Smooth muscle cell (in vitro differentiated cells): ENCODE measurements around the gene PGGHG. TPM values are rescaled to one million over a fixed set of nuclear protein-coding genes. Genes with fewer than 3 reads are reported as not detected.
"Not testable (repeated sequence)": the region's sequence is repeated elsewhere in the genome, so short reads cannot be mapped to it uniquely, and the experiment has no call there.

ENCODE experiments used
- DNase-seq: peaks from one replicate; lab custom pipeline; 2025; ENCODE audit not compliant: unreplicated experiment; lab: John Stamatoyannopoulos, UW
- H2AFZ ChIP-seq: fragments of 200-600 bp; sonication (generic); 2 replicates; pipeline ENCODE4 v1.6.0; 2016; ENCODE audit warnings: antibody characterized with exemption, low read depth, mild to moderate bottlenecking
- H3F3A ChIP-seq: fragments of 200-600 bp; sonication (generic); 2 replicates; pipeline ENCODE4 v1.6.0; 2017; ENCODE audit warnings: antibody characterized with exemption, low read depth
- H3K27ac ChIP-seq: fragments of 200-600 bp; sonication (generic); 2 replicates; pipeline ENCODE4 v1.5.1; 2016; ENCODE audit warnings: low read depth, mild to moderate bottlenecking
- H3K27me3 ChIP-seq: fragments of 200-600 bp; sonication (generic); 2 replicates; pipeline ENCODE4 v1.6.1; 2016; ENCODE audit warnings: low read depth, mild to moderate bottlenecking
- H3K36me3 ChIP-seq: fragments of 200-600 bp; sonication (generic); 2 replicates; pipeline ENCODE4 v1.5.1; 2016; ENCODE audit warnings: low read depth
- H3K4me1 ChIP-seq: fragments of 200-600 bp; sonication (generic); 2 replicates; pipeline ENCODE4 v1.5.1; 2016; ENCODE audit warnings: low read depth
- H3K4me2 ChIP-seq: fragments of 200-600 bp; sonication (generic); 2 replicates; pipeline ENCODE4 v1.6.0; 2016; ENCODE audit warnings: mild to moderate bottlenecking
- H3K4me3 ChIP-seq: fragments of 200-600 bp; sonication (generic); 2 replicates; pipeline ENCODE4 v1.5.1; 2016; ENCODE audit warnings: mild to moderate bottlenecking
- H3K79me2 ChIP-seq: fragments of 200-600 bp; sonication (generic); 2 replicates; pipeline ENCODE4 v1.6.0; 2016; ENCODE audit warnings: low read depth, mild to moderate bottlenecking
- H3K9ac ChIP-seq: fragments of 200-600 bp; sonication (generic); 2 replicates; pipeline ENCODE4 v1.6.0; 2016; ENCODE audit warnings: low read depth
- H3K9me3 ChIP-seq: fragments of 200-600 bp; sonication (generic); replicated peaks from 2 replicates; pipeline ENCODE4 v1.5.1; 2016; ENCODE audit warnings: low read depth
- H4K20me1 ChIP-seq: fragments of 200-600 bp; sonication (generic); 2 replicates; pipeline ENCODE4 v1.6.0; 2016; ENCODE audit warnings: low read depth
- CTCF ChIP-seq: fragments of 200-600 bp; sonication (generic); IDR thresholded peaks from 2 replicates; pipeline ENCODE4 v1.5.1; 2017; ENCODE audit warnings: borderline replicate concordance, mild to moderate bottlenecking, antibody characterized with exemption; ENCODE audit not compliant: insufficient read depth, poor library complexity, severe bottlenecking
- WGBS: methylation state at CpG from one replicate; pipeline ENCODE4 v1.1.7; 2016; ENCODE audit warnings: low lambda C conversion rate; 5-methylcytosine and 5-hydroxymethylcytosine counted together
- polyA plus RNA-seq: library from polyadenylated mRNA; unstranded; fragments of >200 nt; fragmentation: Nextera tagmentation; extraction: Ambion mirVana; gene quantifications from 2 replicates; pipeline ENCODE4 v1.2.1, GENCODE V29; 2016
- total RNA-seq: library from RNA; depleted of rRNA; stranded (reverse); fragments of >200 nt; gene quantifications from 2 replicates; pipeline ENCODE4 v1.2.3, GENCODE V29; 2014

PGGHG gene
- total and polyA plus RNA-seq, 2 experiments from 2014 or later = 8.6 to 16.6 TPM

- peaks cover 5% of the 10 kb centered on the region for H3K27me3 ChIP-seq
- no peak overlapping the region for H2AFZ ChIP-seq
- no peak overlapping the region for H3K9ac ChIP-seq
- no peaks in the 10 kb centered on the region for H3F3A ChIP-seq
- no peak overlapping the region for H3K4me2 ChIP-seq
- H3K27ac ChIP-seq = no peak overlapping the region
- H3K4me1 ChIP-seq = peaks cover 10% of the 10 kb centered on the region
- H4K20me1 ChIP-seq = no peaks in the 10 kb centered on the region
- H3K79me2 ChIP-seq = no peaks in the 10 kb centered on the region
- H3K36me3 ChIP-seq = no peaks in the 10 kb centered on the region
- no peak for DNase-seq
- 90% methylated on average over 8 of the region's 8 CpGs for WGBS
- TF ChIP-seq CTCF = no peak
- no peak overlapping the region for H3K4me3 ChIP-seq
- no peaks in the 10 kb centered on the region for H3K9me3 ChIP-seq
These were observed 3.1 kb upstream of the PGGHG start for GRCh38 chr11:285894-286220.

- H3K9me3 ChIP-seq, DNase-seq, H3K9ac ChIP-seq, H2AFZ ChIP-seq, H3K4me1 ChIP-seq, H3K27ac ChIP-seq, H3F3A ChIP-seq, H3K79me2 ChIP-seq, H3K27me3 ChIP-seq, H3K36me3 ChIP-seq, H3K4me3 ChIP-seq, H3K4me2 ChIP-seq, H4K20me1 ChIP-seq: not testable (repeated sequence)
- WGBS = 93% methylated on average over 25 of the region's 27 CpGs
These were observed 1.7 kb upstream of the PGGHG start for GRCh38 chr11:286977-287820.

GRCh38 chr11:287821-288477 is 977 bp upstream of the PGGHG start:
- Histone ChIP-seq H2AFZ (peak overlapping the region; percentile 56), H3K27me3 (no peaks in the 10 kb centered on the region), H3K4me1 (peaks cover 10% of the 10 kb centered on the region), H4K20me1 (no peaks in the 10 kb centered on the region), H3K9me3 (no peaks in the 10 kb centered on the region), H3K27ac (no peak overlapping the region), H3K4me2 (peak overlapping the region; percentile 98), H3F3A (no peaks in the 10 kb centered on the region), H3K9ac (no peak overlapping the region), H3K36me3 (no peaks in the 10 kb centered on the region), H3K4me3 (peak overlapping the region; percentile 85), H3K79me2 (no peaks in the 10 kb centered on the region)
- no peak for TF ChIP-seq CTCF
- WGBS = 46% methylated on average over 33 of the region's 41 CpGs
- DNase-seq = no peak

- H4K20me1 ChIP-seq = no peaks in the 10 kb centered on the region
- 49% methylated on average over 7 of the region's 14 CpGs for WGBS
- H2AFZ ChIP-seq = no peak overlapping the region
These were observed 429 bp downstream of the PGGHG start for GRCh38 chr11:289398-289711.

More at GRCh38 chr11:289398-289711, 429 bp downstream of the PGGHG start:
- Histone ChIP-seq H3K27ac (no peak overlapping the region), H3F3A (no peaks in the 10 kb centered on the region), H3K4me1 (peaks cover 10% of the 10 kb centered on the region), H3K9me3 (no peaks in the 10 kb centered on the region), H3K4me2 (peak overlapping the region; percentile 98), H3K79me2 (no peaks in the 10 kb centered on the region), H3K9ac (no peak overlapping the region), H3K27me3 (no peaks in the 10 kb centered on the region), H3K36me3 (no peaks in the 10 kb centered on the region), H3K4me3 (peak overlapping the region; percentile 85)
- no peak for TF ChIP-seq CTCF
- DNase-seq = no peak
